ENCODE results near the gene TFEC.
"Not testable (repeated sequence)": the region's sequence is repeated elsewhere in the genome, so short reads cannot be mapped to it uniquely, and the experiment has no call there.

The TFEC gene

GRCh38 chr7:115953592-115954255 lies 76.8 kb downstream of the TFEC start:
- Histone ChIP-seq H3K4me3 (ENCODE audit: low read length) (no peak overlapping the region), H3K27ac (ENCODE audit: low read length) (no peak overlapping the region), H3K9me3 (ENCODE audit: control insufficient read depth, low read depth, low read length) (no peaks in the 10 kb centered on the region), H3K27me3 (ENCODE audit: control insufficient read depth, insufficient read depth, low read length) (no peaks in the 10 kb centered on the region), H3K36me3 (ENCODE audit: control insufficient read depth, low read depth, low read length) (no peaks in the 10 kb centered on the region), H3K9ac (ENCODE audit: low read length) (no peak overlapping the region), H3K4me1 (ENCODE audit: control insufficient read depth, low read depth, low read length) (no peaks in the 10 kb centered on the region)

- no peak overlapping the region for H3K9ac ChIP-seq (ENCODE audit: low read length)
- H3K9me3 ChIP-seq (ENCODE audit: control insufficient read depth, low read depth, low read length) = no peaks in the 10 kb centered on the region
- no peak overlapping the region for H3K27ac ChIP-seq (ENCODE audit: low read length)
- no peaks in the 10 kb centered on the region for H3K27me3 ChIP-seq (ENCODE audit: control insufficient read depth, insufficient read depth, low read length)
- no peaks in the 10 kb centered on the region for H3K36me3 ChIP-seq (ENCODE audit: control insufficient read depth, low read depth, low read length)
- H3K4me3 ChIP-seq (ENCODE audit: low read length) = no peak overlapping the region
- no peaks in the 10 kb centered on the region for H3K4me1 ChIP-seq (ENCODE audit: control insufficient read depth, low read depth, low read length)
Observed at GRCh38 chr7:115952832-115953231, 77.7 kb downstream of the TFEC start.

- Histone ChIP-seq H3K4me1 (ENCODE audit: control insufficient read depth, low read depth, low read length) (no peaks in the 10 kb centered on the region), H3K9me3 (ENCODE audit: control insufficient read depth, low read depth, low read length) (no peaks in the 10 kb centered on the region), H3K4me3 (ENCODE audit: low read length) (no peak overlapping the region), H3K36me3 (ENCODE audit: control insufficient read depth, low read depth, low read length) (no peaks in the 10 kb centered on the region), H3K27me3 (ENCODE audit: control insufficient read depth, insufficient read depth, low read length) (no peaks in the 10 kb centered on the region), H3K9ac (ENCODE audit: low read length) (no peak overlapping the region), H3K27ac (ENCODE audit: low read length) (no peak overlapping the region)
Observed at GRCh38 chr7:115951547-115951946, 79.0 kb downstream of the TFEC start.

GRCh38 chr7:115941703-115942268 lies 88.8 kb downstream of the TFEC start:
- no peaks in the 10 kb centered on the region for H3K4me1 ChIP-seq (ENCODE audit: control insufficient read depth, low read depth, low read length)
- H3K36me3 ChIP-seq (ENCODE audit: control insufficient read depth, low read depth, low read length) = no peaks in the 10 kb centered on the region
- H3K9me3 ChIP-seq (ENCODE audit: control insufficient read depth, low read depth, low read length) = no peaks in the 10 kb centered on the region
- no peak overlapping the region for H3K27ac ChIP-seq (ENCODE audit: low read length)
- no peak overlapping the region for H3K4me3 ChIP-seq (ENCODE audit: low read length)
- H3K27me3 ChIP-seq (ENCODE audit: control insufficient read depth, insufficient read depth, low read length) = no peaks in the 10 kb centered on the region
- H3K9ac ChIP-seq (ENCODE audit: low read length) = no peak overlapping the region

GRCh38 chr7:115940460-115941060 lies 90.0 kb downstream of the TFEC start:
- H3K9ac ChIP-seq (ENCODE audit: low read length) = no peak overlapping the region
- no peaks in the 10 kb centered on the region for H3K4me1 ChIP-seq (ENCODE audit: control insufficient read depth, low read depth, low read length)
- no peaks in the 10 kb centered on the region for H3K27me3 ChIP-seq (ENCODE audit: control insufficient read depth, insufficient read depth, low read length)
- no peaks in the 10 kb centered on the region for H3K9me3 ChIP-seq (ENCODE audit: control insufficient read depth, low read depth, low read length)
- no peaks in the 10 kb centered on the region for H3K36me3 ChIP-seq (ENCODE audit: control insufficient read depth, low read depth, low read length)
- H3K4me3 ChIP-seq (ENCODE audit: low read length) = no peak overlapping the region
- no peak overlapping the region for H3K27ac ChIP-seq (ENCODE audit: low read length)

- H3K36me3 ChIP-seq (ENCODE audit: control insufficient read depth, low read depth, low read length) = no peaks in the 10 kb centered on the region
- H3K9ac ChIP-seq (ENCODE audit: low read length) = no peak overlapping the region
- no peak overlapping the region for H3K27ac ChIP-seq (ENCODE audit: low read length)
- H3K9me3 ChIP-seq (ENCODE audit: control insufficient read depth, low read depth, low read length) = no peaks in the 10 kb centered on the region
- peaks cover 6% of the 10 kb centered on the region for H3K4me1 ChIP-seq (ENCODE audit: control insufficient read depth, low read depth, low read length)
- H3K4me3 ChIP-seq (ENCODE audit: low read length) = no peak overlapping the region
- no peaks in the 10 kb centered on the region for H3K27me3 ChIP-seq (ENCODE audit: control insufficient read depth, insufficient read depth, low read length)
Observed at GRCh38 chr7:115937960-115938359, 92.6 kb downstream of the TFEC start.

- Histone ChIP-seq H3K27ac (ENCODE audit: low read length) (no peak overlapping the region), H3K9me3 (ENCODE audit: control insufficient read depth, low read depth, low read length) (no peaks in the 10 kb centered on the region), H3K27me3 (ENCODE audit: control insufficient read depth, insufficient read depth, low read length) (no peaks in the 10 kb centered on the region), H3K36me3 (ENCODE audit: control insufficient read depth, low read depth, low read length) (no peaks in the 10 kb centered on the region), H3K9ac (ENCODE audit: low read length) (no peak overlapping the region), H3K4me1 (ENCODE audit: control insufficient read depth, low read depth, low read length) (peaks cover 6% of the 10 kb centered on the region), H3K4me3 (ENCODE audit: low read length) (no peak overlapping the region)
Observed at GRCh38 chr7:115933471-115933870, 97.1 kb downstream of the TFEC start.

- no peaks in the 10 kb centered on the region for H3K27me3 ChIP-seq (ENCODE audit: control insufficient read depth, insufficient read depth, low read length)
- no peak overlapping the region for H3K4me3 ChIP-seq (ENCODE audit: low read length)
- H3K9me3 ChIP-seq (ENCODE audit: control insufficient read depth, low read depth, low read length) = no peaks in the 10 kb centered on the region
- H3K36me3 ChIP-seq (ENCODE audit: control insufficient read depth, low read depth, low read length) = no peaks in the 10 kb centered on the region
- no peak overlapping the region for H3K27ac ChIP-seq (ENCODE audit: low read length)
- peaks cover 6% of the 10 kb centered on the region for H3K4me1 ChIP-seq (ENCODE audit: control insufficient read depth, low read depth, low read length)
- no peak overlapping the region for H3K9ac ChIP-seq (ENCODE audit: low read length)
Observed at GRCh38 chr7:115932880-115933279, 97.7 kb downstream of the TFEC start.

- not testable (repeated sequence) for H3K4me3 ChIP-seq (ENCODE audit: low read length); H3K9me3 ChIP-seq (ENCODE audit: control insufficient read depth, low read depth, low read length); H3K36me3 ChIP-seq (ENCODE audit: control insufficient read depth, low read depth, low read length); H3K27me3 ChIP-seq (ENCODE audit: control insufficient read depth, insufficient read depth, low read length); H3K4me1 ChIP-seq (ENCODE audit: control insufficient read depth, low read depth, low read length); H3K9ac ChIP-seq (ENCODE audit: low read length); H3K27ac ChIP-seq (ENCODE audit: low read length)
Observed at GRCh38 chr7:115930184-115930583, 100.4 kb downstream of the TFEC start.

GRCh38 chr7:115929736-115930135 lies 100.8 kb downstream of the TFEC start:
- not testable (repeated sequence) for H3K9me3 ChIP-seq (ENCODE audit: control insufficient read depth, low read depth, low read length); H3K36me3 ChIP-seq (ENCODE audit: control insufficient read depth, low read depth, low read length); H3K4me3 ChIP-seq (ENCODE audit: low read length); H3K27ac ChIP-seq (ENCODE audit: low read length); H3K9ac ChIP-seq (ENCODE audit: low read length); H3K27me3 ChIP-seq (ENCODE audit: control insufficient read depth, insufficient read depth, low read length); H3K4me1 ChIP-seq (ENCODE audit: control insufficient read depth, low read depth, low read length)

- H3K4me3 ChIP-seq (ENCODE audit: low read length) = no peak overlapping the region
- no peaks in the 10 kb centered on the region for H3K27me3 ChIP-seq (ENCODE audit: control insufficient read depth, insufficient read depth, low read length)
- no peaks in the 10 kb centered on the region for H3K9me3 ChIP-seq (ENCODE audit: control insufficient read depth, low read depth, low read length)
- no peaks in the 10 kb centered on the region for H3K4me1 ChIP-seq (ENCODE audit: control insufficient read depth, low read depth, low read length)
- H3K9ac ChIP-seq (ENCODE audit: low read length) = no peak overlapping the region
- no peaks in the 10 kb centered on the region for H3K36me3 ChIP-seq (ENCODE audit: control insufficient read depth, low read depth, low read length)
- H3K27ac ChIP-seq (ENCODE audit: low read length) = no peak overlapping the region
Observed at GRCh38 chr7:115924411-115924810, 106.2 kb downstream of the TFEC start.

- Histone ChIP-seq H3K36me3 (ENCODE audit: control insufficient read depth, low read depth, low read length) (no peaks in the 10 kb centered on the region), H3K4me1 (ENCODE audit: control insufficient read depth, low read depth, low read length) (no peaks in the 10 kb centered on the region), H3K4me3 (ENCODE audit: low read length) (no peak overlapping the region), H3K9ac (ENCODE audit: low read length) (no peak overlapping the region), H3K27ac (ENCODE audit: low read length) (no peak overlapping the region), H3K27me3 (ENCODE audit: control insufficient read depth, insufficient read depth, low read length) (no peaks in the 10 kb centered on the region), H3K9me3 (ENCODE audit: control insufficient read depth, low read depth, low read length) (no peaks in the 10 kb centered on the region)
Observed at GRCh38 chr7:115920367-115920766, 110.2 kb downstream of the TFEC start.

Measured in iPS-18a (cell line).